Heart left ventricle (tissue), 11 donors: ENCODE results near the gene GATAD2A. TPM values are rescaled to one million over a fixed set of nuclear protein-coding genes. Genes with fewer than 3 reads are reported as not detected.

Experiments
- microRNA counts, 2 donors: library from miRNA; unstranded; fragments of <30 nt; microRNA quantifications; one replicate each; lab custom pipeline; 2016
- microRNA-seq, 4 donors: library from miRNA; unstranded; fragments of <30 nt; microRNA quantifications; one replicate each; pipeline versions ENCODE4 to v1.2.0, GENCODE V29; 2017 to 2020
- polyA plus RNA-seq, 2 donors: library from polyadenylated mRNA; stranded (reverse); fragments of 200-250 nt; gene quantifications; one replicate each; pipeline ENCODE4 v1.2.3, GENCODE V29; 2013
- total RNA-seq, 9 donors: library from RNA; depleted of rRNA in 2 of 9; stranded (reverse); fragments of >200 nt in 2 of 9; fragmentation: NEBNext Ultra II Directional in 3 of 9; extraction: Animal tissue kit (Norgen Biotek cat#: 25700) in 3 of 9; gene quantifications; one replicate each; pipeline versions ENCODE4 v1.1.0 to v1.2.4, GENCODE V29; 2016 to 2023
- donor health status: ischemic (EF 13 %, LVEDD 7.1; RV severe dilation, severe dysfunction).
- donor health status: healthy with polysubstance abuse.
- donor health status: DM: no; HTN: yes; CAD: no.
- donor health status: DM: no; HTN: no; CAD: no.
- donor health status: ischemic (EF 25% LVEDD 5.7; RV mildly dilated, moderate dysfunction).
- donor health status: healthy.
- donor health status: DM: yes; HTN: yes; CAD: no.
- donor health status: PGD.
- donor health status: nonischemic (EF 23%, LVEDD 6.1; RV moderate dilation, normal function).

Gene GATAD2A
- total and polyA plus RNA-seq, 11 donors = 7.5 to 49.5 (median 30.5) TPM

MicroRNAs within 50 kb of the gene (microRNA counts, 767-probe panel; counts per million panel counts)
- 0 to 71.6 counts per million in 2 donors for microRNA hsa-miR-640 (lab: Ali Mortazavi, UCI)

Small RNA genes within 50 kb of the gene (microRNA-seq; reads per million reads assigned to microRNA genes)
- 0 reads per million in 4 donors for gene MIR640

Other genes starting within 250 kb of the GATAD2A start
- under 1 TPM in 8 of 9 donors, not detected in 1; 0.23 to 0.92 (median 0.49) TPM for gene MEF2B, start 235.4 kb upstream of the GATAD2A start, total RNA-seq
- gene MEF2B, start 235.4 kb upstream of the GATAD2A start, polyA plus RNA-seq = under 1 TPM; 0.23 to 0.33 TPM
- gene BORCS8, start 213.5 kb upstream of the GATAD2A start, total RNA-seq = 10 to 100 TPM; 14.4 to 28.9 (median 22.7) TPM
- gene BORCS8, start 213.5 kb upstream of the GATAD2A start, polyA plus RNA-seq = 10 to 100 TPM; 19.6 to 23.4 TPM
- 10 to 100 TPM; 26.5 to 45.7 (median 39.5) TPM for gene RFXANK, start 213.4 kb upstream of the GATAD2A start, total RNA-seq
- gene RFXANK, start 213.4 kb upstream of the GATAD2A start, polyA plus RNA-seq = 10 to 100 TPM; 55.2 to 71.9 TPM
- 10 to 100 TPM in 2 of 9 donors, 1 to 10 TPM in 7; 2.6 to 13.1 (median 5.7) TPM for gene NR2C2AP, start 202.3 kb upstream of the GATAD2A start, total RNA-seq
- gene NR2C2AP, start 202.3 kb upstream of the GATAD2A start, polyA plus RNA-seq = 10 to 100 TPM in 1 of 2 donors, 1 to 10 TPM in 1; 6.7 to 26.2 TPM
- not detected for gene NCAN, start 193.7 kb upstream of the GATAD2A start, total RNA-seq
- gene NCAN, start 193.7 kb upstream of the GATAD2A start, polyA plus RNA-seq = not detected
- gene TM6SF2, start 132.4 kb upstream of the GATAD2A start, total RNA-seq = 1 to 10 TPM in 2 of 9 donors, under 1 TPM in 6, not detected in 1; 0.38 to 1.4 (median 0.65) TPM
- gene TM6SF2, start 132.4 kb upstream of the GATAD2A start, polyA plus RNA-seq = under 1 TPM; 0.04 to 0.19 TPM
- 10 to 100 TPM; 34.2 to 53.4 (median 41.9) TPM for gene SUGP1, start 85.2 kb upstream of the GATAD2A start, total RNA-seq
- gene SUGP1, start 85.2 kb upstream of the GATAD2A start, polyA plus RNA-seq = 10 to 100 TPM; 28.7 to 41.0 TPM
- 10 to 100 TPM; 26.5 to 46.4 (median 32.0) TPM for gene MAU2, start 84.8 kb upstream of the GATAD2A start, total RNA-seq
- 10 to 100 TPM; 15.7 to 28.5 TPM for gene MAU2, start 84.8 kb upstream of the GATAD2A start, polyA plus RNA-seq
- 1 to 10 TPM in 1 of 9 donors, under 1 TPM in 8; 0.28 to 1.0 (median 0.54) TPM for gene TSSK6, start 109.9 kb downstream of the GATAD2A start, total RNA-seq
- under 1 TPM; 0.57 to 0.61 TPM for gene TSSK6, start 109.9 kb downstream of the GATAD2A start, polyA plus RNA-seq
- gene NDUFA13, start 110.5 kb downstream of the GATAD2A start, total RNA-seq = 1,000 to 10,000 TPM in 3 of 9 donors, 100 to 1,000 TPM in 6; 101 to 1,154 (median 960) TPM
- 1,000 to 10,000 TPM in 1 of 2 donors, 100 to 1,000 TPM in 1; 856 to 1,476 TPM for gene NDUFA13, start 110.5 kb downstream of the GATAD2A start, polyA plus RNA-seq
- gene YJEFN3, start 123.2 kb downstream of the GATAD2A start, total RNA-seq = 1 to 10 TPM in 8 of 9 donors, not detected in 1; 1.2 to 5.4 (median 2.3) TPM
- 1 to 10 TPM; 3.6 to 5.3 TPM for gene YJEFN3, start 123.2 kb downstream of the GATAD2A start, polyA plus RNA-seq
- under 1 TPM in 7 of 9 donors, not detected in 2; 0.07 to 0.61 (median 0.22) TPM for gene CILP2, start 132.6 kb downstream of the GATAD2A start, total RNA-seq
- gene CILP2, start 132.6 kb downstream of the GATAD2A start, polyA plus RNA-seq = under 1 TPM; 0.08 to 0.24 TPM
- gene PBX4, start 213.0 kb downstream of the GATAD2A start, total RNA-seq = under 1 TPM in 2 of 9 donors, not detected in 7; 0.43 to 0.69 TPM
- under 1 TPM in 1 of 2 donors, not detected in 1; 0.53 TPM for gene PBX4, start 213.0 kb downstream of the GATAD2A start, polyA plus RNA-seq
- 1 to 10 TPM in 2 of 9 donors, under 1 TPM in 6, not detected in 1; 0.24 to 6.1 (median 0.74) TPM for gene LPAR2, start 222.5 kb downstream of the GATAD2A start, total RNA-seq
- 1 to 10 TPM in 1 of 2 donors, under 1 TPM in 1; 0.46 to 1.6 TPM for gene LPAR2, start 222.5 kb downstream of the GATAD2A start, polyA plus RNA-seq
- 10 to 100 TPM in 2 of 9 donors, 1 to 10 TPM in 7; 1.1 to 21.7 (median 2.5) TPM for gene GMIP, start 238.0 kb downstream of the GATAD2A start, total RNA-seq
- 1 to 10 TPM; 2.1 TPM for gene GMIP, start 238.0 kb downstream of the GATAD2A start, polyA plus RNA-seq